Activated B cell treated with CpG ODN at 0.5 μM for 24 hours (primary cell): ENCODE measurements around the gene TSEN34. TPM values are rescaled to one million over a fixed set of nuclear protein-coding genes. Genes with fewer than 3 reads are reported as not detected.
A peak's percentile ranks its signal among the peaks of the same experiment; 100 is the strongest.

ENCODE experiments used
- ATAC-seq: fragments of 200-7000 bp; cut with Tn5 transposase; one replicate; pipeline ENCODE4 v1.10.0; 2021; ENCODE audit warnings: low read depth, mild to moderate bottlenecking, moderate library complexity
- CTCF ChIA-PET: fragments of 350-600 bp; sonication (Branson Sonifier 250); formaldehyde crosslinking; loops from one replicate; lab custom pipeline; 2021; ENCODE audit warnings: antibody characterized with exemption; lab: Charles Lee
- POLR2A ChIA-PET: fragments of 350-600 bp; sonication (Branson Sonifier 250); formaldehyde crosslinking; loops from one replicate; lab custom pipeline; 2021; ENCODE audit warnings: antibody characterized with exemption; lab: Charles Lee
- DNase-seq: peaks from one replicate; pipeline ENCODE4 v3.0.0; 2022
- H3K27ac Mint-ChIP-seq: one replicate; pipeline ENCODE4 v1.8.0; 2020; ENCODE audit warnings: mixed read lengths
- H3K27me3 Mint-ChIP-seq: one replicate; pipeline ENCODE4 v1.8.0; 2021; ENCODE audit warnings: mixed read lengths
- H3K36me3 Mint-ChIP-seq: one replicate; pipeline ENCODE4 v1.8.0; 2021; ENCODE audit warnings: low read depth, mixed read lengths
- H3K4me1 Mint-ChIP-seq: one replicate; pipeline ENCODE4 v1.8.0; 2021; ENCODE audit warnings: mixed read lengths
- H3K4me3 Mint-ChIP-seq: one replicate; pipeline ENCODE4 v1.8.0; 2020; ENCODE audit warnings: mild to moderate bottlenecking, mixed read lengths
- H3K9me3 Mint-ChIP-seq: one replicate; pipeline ENCODE4 v1.8.0; 2020; ENCODE audit warnings: mixed read lengths
- CTCF ChIP-seq: fragments of 200-600 bp; IDR thresholded peaks from one replicate; pipeline ENCODE4 v1.8.0; 2022; ENCODE audit warnings: antibody characterized with exemption, mild to moderate bottlenecking
- intact Hi-C: fragments of 100-400 bp; cut with micrococcal nuclease; formaldehyde crosslinking; loops from one replicate; pipeline ENCODE4 v1.15.1; 2024
- total RNA-seq: library from RNA; stranded (reverse); gene quantifications from 2 replicates; pipeline ENCODE4 v1.2.3, GENCODE V29; 2022

The TSEN34 gene
- total RNA-seq, 1 donor from 2014 or later: 15.0 TPM

- Mint-ChIP-seq H3K4me1 (peaks cover 30% of the 10 kb centered on the region), H3K27me3 (no peaks in the 10 kb centered on the region), H3K4me3 (no peak overlapping the region), H3K9me3 (no peaks in the 10 kb centered on the region), H3K36me3 (peaks cover 42% of the 10 kb centered on the region), H3K27ac (no peak overlapping the region)
- ChIA-PET POLR2A (interaction anchor here (1.5 to 6.5 kb wide), 2 partner anchors 8 to 82 kb away, joined by 3 to 244 read pairs; partner anchors contain the start of genes MBOAT7, PRPF31, TFPT and TSEN34), CTCF (no interaction called here)
- TF ChIP-seq CTCF: no peak
- intact Hi-C loops: no loop called here
- no peak for DNase-seq
- ATAC-seq: no peak
Measured at GRCh38 chr19:54197121-54197520, 6.0 kb downstream of the TSEN34 start.

DNA sequence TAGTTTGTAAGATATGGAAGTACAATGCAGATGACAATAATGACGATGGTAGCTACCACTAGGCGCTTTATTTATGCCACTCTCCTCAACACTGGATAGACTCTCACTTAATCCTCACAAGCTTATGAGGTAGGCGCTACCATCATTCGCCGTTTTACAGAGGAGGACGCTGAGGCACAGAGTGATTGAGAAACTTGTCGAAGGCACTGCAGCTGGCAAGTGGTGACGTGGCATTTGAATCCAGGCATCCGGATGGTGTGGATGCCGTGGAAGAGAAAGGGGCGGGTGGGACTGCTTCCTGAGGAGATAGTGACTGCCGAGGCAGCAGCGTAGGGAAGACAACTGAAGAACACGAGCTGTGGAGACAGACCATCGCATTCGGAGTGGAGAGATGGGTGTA, 8.3 kb downstream of the TSEN34 start:
- Mint-ChIP-seq H3K27me3 (no peaks in the 10 kb centered on the region), H3K4me1 (peaks cover 47% of the 10 kb centered on the region), H3K9me3 (no peaks in the 10 kb centered on the region), H3K36me3 (peaks cover 47% of the 10 kb centered on the region), H3K27ac (peak overlapping the region; percentile 50), H3K4me3 (peak overlapping the region; percentile 44)
- TF ChIP-seq CTCF: no peak
- intact Hi-C loops: no loop called here
- DNase-seq (no peak), ATAC-seq (no peak)
- ChIA-PET CTCF (interaction anchor here (0.7 kb wide), 1 partner anchor 10 kb away, joined by 3 read pairs; the partner anchor contains the start of gene MBOAT7), POLR2A (interaction anchor here (0.7 to 6.5 kb wide), 7 partner anchors 9 to 249 kb away, joined by 3 to 244 read pairs (median 14); partner anchors contain the start of genes CNOT3, LENG8, MBOAT7 and PRPF31)

GRCh38 chr19:54201172-54201701, 10.1 kb downstream of the TSEN34 start:
- Mint-ChIP-seq H3K36me3 (peaks cover 57% of the 10 kb centered on the region), H3K27me3 (no peaks in the 10 kb centered on the region), H3K27ac (peak overlapping the region; percentile 99), H3K4me1 (peaks cover 63% of the 10 kb centered on the region), H3K9me3 (no peaks in the 10 kb centered on the region), H3K4me3 (peak overlapping the region; percentile 100)
- ATAC-seq: no peak
- ChIA-PET CTCF (interaction anchor here (1.2 kb wide), 1 partner anchor 12 kb away, joined by 3 read pairs; the partner anchor contains the start of gene MBOAT7), POLR2A (interaction anchor here (0.6 to 6.5 kb wide), 20 partner anchors 8 to 1674 kb away, joined by 3 to 244 read pairs (median 6); partner anchors contain the start of genes CNOT3, LAIR1, LENG1 and LENG8)
- no peak for TF ChIP-seq CTCF
- intact Hi-C loops: loop anchor here (1.0 to 2.0 kb wide), 4 partner anchors 39 to 1454 kb away; partner anchors contain the start of genes CNOT3, LENG8 and U2AF2
- no peak for DNase-seq

- DNase-seq (no peak), ATAC-seq (no peak)
- no peaks in the 10 kb centered on the region for H3K27me3 Mint-ChIP-seq
- CTCF ChIA-PET: interaction anchor here (1.2 kb wide), 1 partner anchor 12 kb away, joined by 3 read pairs; the partner anchor contains the start of gene MBOAT7
- POLR2A ChIA-PET: interaction anchor here (2.4 to 6.5 kb wide), 3 partner anchors 8 to 42 kb away, joined by 19 to 244 read pairs (median 26); partner anchors contain the start of genes LENG1, MBOAT7 and TSEN34
- peaks cover 70% of the 10 kb centered on the region for H3K4me1 Mint-ChIP-seq
- TF ChIP-seq CTCF: no peak
- H3K9me3 Mint-ChIP-seq: no peaks in the 10 kb centered on the region
- peak overlapping the region; percentile 99 for H3K27ac Mint-ChIP-seq
- intact Hi-C loops: loop anchor here (1.0 to 2.0 kb wide), 4 partner anchors 40 to 1453 kb away; partner anchors contain the start of genes CNOT3, LENG8 and U2AF2
- peaks cover 64% of the 10 kb centered on the region for H3K36me3 Mint-ChIP-seq
- peak overlapping the region; percentile 100 for H3K4me3 Mint-ChIP-seq
Measured at GRCh38 chr19:54201980-54202379, 10.9 kb downstream of the TSEN34 start.

- no peak for DNase-seq
- POLR2A ChIA-PET: interaction anchor here (1.4 to 6.5 kb wide), 2 partner anchors 14 to 44 kb away, joined by 4 to 244 read pairs; partner anchors contain the start of genes LENG1, MBOAT7 and TSEN34
Measured at GRCh38 chr19:54203151-54203611, 12.1 kb downstream of the TSEN34 start.

More at GRCh38 chr19:54203151-54203611, 12.1 kb downstream of the TSEN34 start:
- CTCF ChIA-PET: no interaction called here
- intact Hi-C loops: no loop called here
- Mint-ChIP-seq H3K4me1 (peaks cover 82% of the 10 kb centered on the region), H3K36me3 (peaks cover 76% of the 10 kb centered on the region), H3K4me3 (peak overlapping the region; percentile 100), H3K27ac (peak overlapping the region; percentile 24), H3K27me3 (no peaks in the 10 kb centered on the region), H3K9me3 (no peaks in the 10 kb centered on the region)
- no peak for ATAC-seq
- no peak for TF ChIP-seq CTCF
